ENCODE data around the gene GIMAP2.
"Not testable (repeated sequence)": the region's sequence is repeated elsewhere in the genome, so short reads cannot be mapped to it uniquely, and the experiment has no call there.

Gene GIMAP2

GRCh38 chr7:150676854-150677253 lies 8.7 kb upstream of the GIMAP2 start:
- DNase-seq (ENCODE audit: low spot score): not testable (repeated sequence)

GRCh38 chr7:150678601-150679000 lies 6.9 kb upstream of the GIMAP2 start:
- not testable (repeated sequence) for DNase-seq (ENCODE audit: low spot score)

DNA sequence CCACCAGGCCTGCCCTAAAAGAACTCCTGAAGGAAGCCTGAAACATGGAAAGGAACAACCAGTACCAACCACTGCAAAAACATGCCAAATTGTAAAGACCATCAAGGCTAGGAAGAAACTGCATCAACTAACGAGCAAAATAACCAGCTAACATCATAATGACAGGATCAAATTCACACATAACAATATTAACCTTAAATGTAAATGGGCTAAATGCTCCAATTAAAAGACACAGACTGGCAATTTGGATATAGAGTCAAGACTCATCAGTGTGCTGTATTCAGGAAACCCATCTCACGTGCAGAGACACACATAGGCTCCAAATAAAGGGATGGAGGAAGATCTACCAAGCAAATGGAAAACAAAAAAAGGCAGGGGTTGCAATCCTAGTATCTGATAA lies 5.1 kb upstream of the GIMAP2 start:
- DNase-seq (ENCODE audit: low spot score): not testable (repeated sequence)

DNA sequence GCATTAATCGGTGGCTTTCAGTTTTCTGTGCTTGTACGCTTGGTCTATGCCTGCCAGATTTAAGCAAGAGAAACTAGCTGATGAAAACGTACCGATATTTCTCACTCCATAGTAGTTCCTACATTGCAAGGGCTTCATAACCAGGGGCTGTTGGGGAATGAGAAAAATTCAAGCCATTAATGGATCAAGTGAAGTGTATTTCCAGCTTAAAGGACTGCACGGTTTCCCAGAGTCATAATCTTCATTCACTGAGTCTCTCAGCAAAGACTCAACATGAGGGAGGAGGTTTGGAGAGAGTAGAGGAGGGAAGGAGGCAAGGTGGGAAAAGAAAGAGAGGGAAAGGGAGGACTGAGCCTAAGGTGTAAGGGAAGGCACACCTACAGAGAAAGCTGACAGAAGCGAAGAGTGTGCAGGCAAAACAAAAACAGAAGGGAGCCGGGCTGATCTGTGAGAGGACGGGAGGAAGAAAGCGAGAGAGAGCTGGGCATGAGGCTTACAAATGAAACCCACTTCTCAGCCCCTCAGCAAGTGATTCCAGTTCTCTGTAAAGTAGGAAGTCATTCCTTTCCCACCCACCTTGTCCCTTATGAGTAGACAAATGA lies 625 bp downstream of the GIMAP2 start:
- DNase-seq (ENCODE audit: low spot score): no peak

- DNase-seq (ENCODE audit: low spot score): no peak
Observed at GRCh38 chr7:150688630-150689029, 3.1 kb downstream of the GIMAP2 start.

DNA sequence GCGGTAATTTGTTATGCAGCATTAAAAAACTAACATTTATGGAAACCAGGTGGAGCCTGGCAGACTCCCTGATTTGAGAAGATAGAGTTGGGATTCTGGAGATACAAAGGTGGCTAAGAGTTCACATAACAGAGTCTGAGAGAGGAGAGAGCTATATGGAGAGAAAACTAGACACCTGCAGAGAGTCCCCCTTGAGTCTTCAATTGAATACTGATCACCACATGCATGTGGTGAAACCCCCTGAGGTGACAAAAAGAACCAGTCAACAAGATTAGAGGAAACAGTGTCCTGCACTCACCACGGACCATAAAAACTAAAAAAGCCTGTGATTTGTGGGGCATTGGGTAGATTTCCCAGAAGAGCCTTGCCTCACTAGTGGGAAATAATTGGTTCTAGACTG lies 10.1 kb downstream of the GIMAP2 start:
- no peak for DNase-seq (ENCODE audit: low spot score)

DNA sequence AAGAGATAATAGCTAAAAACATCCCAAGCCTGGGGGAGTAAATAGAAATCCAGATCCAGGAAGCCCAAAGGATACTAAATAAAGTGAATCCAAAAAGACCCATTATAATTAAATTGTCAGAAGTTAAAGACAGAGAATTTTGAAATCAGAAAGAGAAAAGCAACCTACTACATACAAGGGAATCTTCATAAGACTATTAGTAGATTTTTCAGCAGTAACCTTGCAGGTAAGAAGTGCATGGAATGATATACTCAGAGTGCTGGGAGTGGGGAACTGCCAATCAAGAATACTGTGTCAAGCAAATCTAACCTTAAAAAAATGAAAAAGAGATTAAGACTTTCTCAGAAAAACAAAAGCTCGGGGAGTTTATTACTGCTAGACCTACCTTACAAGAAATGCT lies 17.7 kb downstream of the GIMAP2 start:
- DNase-seq (ENCODE audit: low spot score): no peak

- DNase-seq (ENCODE audit: low spot score): no peak
Observed at GRCh38 chr7:150715293-150715692, 29.8 kb downstream of the GIMAP2 start.

- no peak for DNase-seq (ENCODE audit: low spot score)
Observed at GRCh38 chr7:150715738-150716137, 30.2 kb downstream of the GIMAP2 start.

DNA sequence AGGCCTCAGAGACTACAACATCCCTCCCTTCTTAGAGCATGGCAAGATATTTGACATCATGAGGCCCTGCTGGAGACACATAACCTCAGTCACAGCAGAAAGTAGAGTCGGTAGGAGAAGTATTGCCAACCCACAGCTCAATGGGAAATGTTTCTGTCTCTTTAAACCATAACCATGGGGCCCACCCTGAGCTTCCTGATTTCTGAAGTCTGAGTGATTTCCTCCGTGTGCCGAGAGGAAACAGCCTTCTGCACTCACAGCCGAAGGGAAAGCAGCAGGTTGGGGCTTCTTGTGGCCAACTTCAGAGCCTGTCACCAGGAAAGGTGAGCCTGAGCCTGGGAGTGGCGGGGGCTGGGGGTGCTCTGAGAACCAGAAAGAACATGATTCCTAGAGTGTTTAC lies 30.9 kb downstream of the GIMAP2 start, which contains the start of gene GIMAP1:
GIMAP1 (plus strand) TSS at position 246 of the 400 bp plus-strand sequence. CDS start 2,435 bp downstream, outside the sequence.
- DNase-seq (ENCODE audit: low spot score): no peak

GRCh38 chr7:150716939-150717338 lies 31.4 kb downstream of the GIMAP2 start:
- no peak for DNase-seq (ENCODE audit: low spot score)

- DNase-seq (ENCODE audit: low spot score): no peak
Observed at GRCh38 chr7:150717814-150718420, 32.4 kb downstream of the GIMAP2 start.

- DNase-seq (ENCODE audit: low spot score): no peak
Observed at GRCh38 chr7:150719436-150719835, 33.9 kb downstream of the GIMAP2 start.

DNA sequence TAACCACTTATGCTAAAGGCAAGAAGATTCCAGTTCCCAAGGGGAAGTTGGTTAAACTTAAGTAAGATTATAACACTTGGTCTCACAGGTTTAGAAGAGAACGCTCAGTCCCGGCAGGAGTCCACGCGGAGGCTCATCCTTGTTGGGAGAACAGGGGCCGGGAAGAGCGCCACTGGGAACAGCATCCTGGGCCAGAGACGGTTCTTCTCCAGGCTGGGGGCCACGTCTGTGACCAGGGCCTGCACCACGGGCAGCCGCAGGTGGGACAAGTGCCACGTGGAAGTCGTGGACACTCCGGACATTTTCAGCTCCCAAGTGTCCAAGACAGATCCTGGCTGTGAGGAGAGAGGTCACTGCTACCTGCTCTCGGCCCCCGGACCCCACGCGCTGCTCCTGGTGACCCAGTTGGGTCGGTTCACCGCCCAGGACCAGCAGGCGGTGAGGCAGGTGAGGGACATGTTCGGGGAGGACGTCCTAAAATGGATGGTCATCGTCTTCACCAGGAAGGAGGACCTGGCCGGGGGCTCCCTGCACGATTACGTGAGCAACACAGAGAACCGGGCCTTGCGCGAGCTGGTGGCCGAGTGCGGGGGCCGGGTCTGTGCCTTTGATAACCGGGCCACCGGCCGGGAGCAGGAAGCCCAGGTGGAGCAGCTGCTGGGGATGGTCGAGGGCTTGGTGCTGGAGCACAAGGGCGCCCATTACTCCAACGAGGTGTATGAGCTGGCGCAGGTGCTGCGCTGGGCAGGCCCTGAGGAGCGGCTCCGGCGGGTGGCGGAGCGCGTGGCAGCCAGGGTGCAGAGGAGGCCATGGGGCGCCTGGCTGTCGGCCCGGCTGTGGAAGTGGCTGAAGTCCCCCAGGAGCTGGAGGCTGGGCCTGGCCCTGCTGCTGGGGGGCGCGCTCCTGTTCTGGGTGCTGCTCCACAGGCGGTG lies 34.7 kb downstream of the GIMAP2 start:
- DNase-seq (ENCODE audit: low spot score): no peak

DNA sequence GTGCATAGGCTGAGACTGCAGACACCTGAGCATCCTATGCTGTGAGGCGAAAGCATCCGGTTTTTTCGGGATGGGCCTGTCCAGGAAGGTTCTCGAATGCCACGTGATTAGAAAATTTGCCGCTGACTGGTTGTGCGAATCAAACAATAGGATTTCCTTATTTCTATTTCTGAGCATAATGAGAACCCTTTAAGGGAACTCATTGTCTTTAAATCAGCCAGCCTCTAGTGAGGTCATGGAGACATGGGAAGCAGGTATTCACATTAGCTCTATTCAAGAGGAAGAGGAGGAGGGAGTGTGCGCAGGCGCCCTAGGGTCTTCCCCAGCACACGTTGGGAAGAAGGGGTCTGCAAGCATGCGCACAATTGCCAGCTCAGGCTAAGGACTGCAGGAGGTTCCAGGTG lies 36.5 kb downstream of the GIMAP2 start:
- no peak for DNase-seq (ENCODE audit: low spot score)

- DNase-seq (ENCODE audit: low spot score): no peak
Observed at GRCh38 chr7:150722431-150722931, 37.0 kb downstream of the GIMAP2 start.

GRCh38 chr7:150723467-150723866 lies 38.0 kb downstream of the GIMAP2 start:
- no peak for DNase-seq (ENCODE audit: low spot score)

- DNase-seq (ENCODE audit: low spot score): no peak
Observed at GRCh38 chr7:150727381-150727780, 41.9 kb downstream of the GIMAP2 start.

GRCh38 chr7:150728011-150728410 lies 42.5 kb downstream of the GIMAP2 start:
- DNase-seq (ENCODE audit: low spot score): no peak

DNA sequence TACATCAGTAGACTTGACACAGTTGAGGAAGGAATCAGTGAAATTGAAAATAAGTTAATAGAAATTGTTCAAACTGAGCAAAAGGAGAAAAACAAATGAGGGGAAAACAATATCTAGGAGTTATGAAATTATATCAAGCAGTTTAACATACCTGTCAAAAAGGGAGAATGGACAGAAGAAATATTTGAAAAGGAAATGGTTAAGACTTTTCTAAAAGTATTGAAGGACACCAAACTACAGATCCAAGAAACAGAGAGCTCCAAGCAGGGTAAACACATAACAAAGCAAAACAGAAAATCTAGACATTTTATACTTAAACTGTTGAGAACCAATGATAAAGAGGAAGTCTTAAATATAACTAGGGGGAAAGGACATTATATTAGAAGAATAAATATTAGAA lies 43.1 kb downstream of the GIMAP2 start:
- no peak for DNase-seq (ENCODE audit: low spot score)

GRCh38 chr7:150731916-150732315 lies 46.4 kb downstream of the GIMAP2 start:
- DNase-seq (ENCODE audit: low spot score): no peak

DNA sequence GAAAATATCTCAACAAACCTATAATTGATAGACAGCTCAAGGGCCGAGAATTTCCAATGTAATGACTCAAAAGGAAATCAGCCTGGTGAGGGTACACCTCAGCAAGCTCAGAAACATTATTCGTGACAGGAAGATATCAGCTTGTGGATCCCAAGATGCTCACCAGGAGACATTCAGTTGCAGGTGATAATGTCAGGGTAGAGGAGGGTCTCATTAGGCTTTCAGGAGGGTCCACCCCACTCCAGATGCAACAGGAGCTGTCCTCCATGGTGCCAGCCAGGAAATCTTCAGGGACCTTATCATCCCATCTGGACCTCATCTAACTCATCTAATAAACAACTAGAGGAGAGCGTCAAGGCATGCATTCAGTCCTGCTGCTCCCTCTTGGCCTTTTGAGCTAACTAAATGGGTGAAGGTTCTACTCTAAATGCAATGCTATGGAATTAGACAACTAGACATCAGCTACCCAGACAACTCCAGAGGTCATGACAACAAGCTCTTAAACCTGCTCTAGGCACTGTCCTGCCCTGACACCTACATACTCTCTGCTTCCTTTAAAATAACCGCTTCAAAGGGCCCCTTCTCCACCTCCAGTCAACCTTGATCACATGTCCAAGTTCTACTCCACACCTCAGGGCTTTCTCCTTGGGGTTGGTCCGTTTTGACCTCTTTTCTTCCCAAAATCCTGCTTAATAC lies 47.4 kb downstream of the GIMAP2 start:
- no peak for DNase-seq (ENCODE audit: low spot score)
